ENCODE results near the gene EFHB. TPM values are rescaled to one million over a fixed set of nuclear protein-coding genes. Genes with fewer than 3 reads are reported as not detected.
A peak's percentile ranks its signal among the peaks of the same experiment; 100 is the strongest.
"Not testable (repeated sequence)": the region's sequence is repeated elsewhere in the genome, so short reads cannot be mapped to it uniquely, and the experiment has no call there.

Gene EFHB
- total RNA-seq, 1 donor from 2014 or later = 7.2 TPM

DNA sequence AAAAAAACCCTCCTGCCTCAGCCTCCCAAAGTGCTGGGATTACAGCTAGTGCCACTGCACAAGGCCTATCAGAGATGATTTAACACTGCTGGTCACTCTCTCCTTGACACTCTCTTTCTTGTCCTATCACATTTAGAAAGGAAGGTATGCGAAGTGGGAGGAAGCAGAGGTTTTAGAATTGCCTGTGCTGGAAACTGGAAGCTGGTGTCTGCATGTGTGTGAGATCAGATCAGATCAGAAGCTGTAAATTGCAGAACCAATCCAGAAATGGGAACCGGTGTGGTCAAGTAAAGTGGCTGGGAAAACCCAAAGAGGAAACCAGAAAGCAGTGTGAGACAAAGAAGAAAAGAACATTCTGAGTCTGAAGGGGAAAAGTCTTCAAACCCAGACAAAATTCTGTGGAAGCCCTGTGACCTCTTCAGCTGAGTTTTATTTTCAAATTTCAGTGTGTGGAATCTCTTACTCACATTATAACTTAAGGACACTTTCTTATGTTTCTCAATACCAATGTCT lies 2.8 kb downstream of the EFHB start:
- DNase-seq (ENCODE audit: low spot score) = peak; percentile 16

DNA sequence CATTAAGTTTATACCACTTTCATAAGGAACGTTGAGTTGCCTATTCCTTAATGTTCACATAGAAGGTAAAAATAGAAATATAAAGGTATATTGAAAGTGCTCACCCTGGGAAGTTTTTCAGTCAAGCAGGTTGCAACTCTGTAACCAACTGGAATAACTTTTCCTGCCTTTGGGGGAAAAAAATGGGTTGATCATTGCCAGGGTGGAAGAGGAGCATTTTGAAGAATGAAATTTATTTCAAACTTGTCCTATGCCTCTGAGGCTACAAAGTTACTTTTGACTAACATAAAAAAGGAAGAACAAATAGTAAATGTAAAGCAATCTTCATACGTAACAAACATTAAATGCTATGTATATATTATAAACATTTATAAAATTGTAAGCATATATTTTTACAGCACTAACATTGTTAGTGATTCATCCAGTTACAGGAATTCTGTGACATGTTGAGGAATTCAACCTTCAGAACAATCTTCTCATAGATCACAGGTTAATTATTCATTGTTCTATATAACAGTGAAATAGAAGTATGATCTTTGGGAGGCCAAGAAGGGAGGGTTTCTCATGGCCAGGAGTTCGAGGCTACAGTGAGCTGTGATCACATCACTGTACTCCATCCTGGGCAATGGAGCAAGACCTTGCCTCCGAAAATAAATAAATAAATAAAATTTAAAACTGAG lies 13.5 kb downstream of the EFHB start:
- DNase-seq (ENCODE audit: low spot score) = no peak

DNA sequence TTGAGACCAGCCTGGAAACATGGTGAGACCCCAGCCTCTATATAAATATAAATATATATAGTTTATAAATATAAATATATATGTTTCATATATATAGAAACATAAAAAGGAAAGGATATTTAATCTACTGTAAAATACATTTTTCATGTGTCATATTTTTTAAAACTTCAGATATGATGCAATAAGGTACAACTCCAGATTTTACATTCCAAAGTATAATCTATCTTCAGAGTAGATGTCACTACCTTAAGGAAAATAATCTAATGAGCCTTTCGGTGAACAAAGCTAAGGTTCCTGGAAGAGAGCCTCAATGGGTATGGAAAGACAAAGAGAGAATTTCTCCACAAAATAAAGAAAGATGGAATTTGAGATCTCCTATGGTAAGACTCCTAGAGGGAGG lies 16.9 kb downstream of the EFHB start:
- DNase-seq (ENCODE audit: low spot score) = no peak

DNA sequence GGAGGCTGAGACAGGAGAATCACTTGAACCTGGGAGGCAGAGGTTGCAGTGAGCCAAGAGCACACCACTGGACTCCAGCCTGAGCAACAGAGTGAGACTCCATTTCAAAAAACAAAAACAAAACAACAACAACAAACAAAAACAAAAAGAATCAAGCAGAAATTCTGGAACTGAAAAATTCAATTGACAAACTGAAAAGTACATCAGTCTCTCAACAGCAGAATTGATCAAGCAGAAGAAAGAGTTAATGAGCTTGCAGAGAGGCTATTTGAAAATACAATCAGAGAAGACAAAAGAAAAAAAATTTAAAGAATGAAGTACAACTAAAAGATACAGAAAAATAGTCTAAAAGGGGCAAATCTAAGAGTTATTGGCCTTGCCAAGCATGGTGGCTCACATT lies 22.6 kb downstream of the EFHB start:
- no peak for DNase-seq (ENCODE audit: low spot score)

DNA sequence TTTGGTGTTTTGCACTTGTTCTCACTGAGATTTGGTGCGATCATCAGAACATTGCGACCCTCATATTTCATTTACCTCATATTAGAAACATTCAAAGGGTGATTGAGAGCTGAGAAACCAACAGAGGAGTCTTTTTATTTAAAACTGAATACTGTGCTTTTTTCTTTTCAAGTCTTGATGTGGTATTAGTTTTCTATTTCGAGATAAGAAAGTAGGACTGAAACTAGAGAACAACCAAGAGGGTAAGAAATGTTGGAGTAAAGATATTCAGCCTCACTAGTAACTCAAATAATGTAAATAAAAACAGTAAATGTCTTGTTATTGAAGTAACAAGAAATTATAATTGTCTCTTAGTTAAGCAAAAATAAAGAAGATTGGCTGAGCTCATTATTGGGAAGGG lies 26.5 kb downstream of the EFHB start:
- no peak for DNase-seq (ENCODE audit: low spot score)

DNA sequence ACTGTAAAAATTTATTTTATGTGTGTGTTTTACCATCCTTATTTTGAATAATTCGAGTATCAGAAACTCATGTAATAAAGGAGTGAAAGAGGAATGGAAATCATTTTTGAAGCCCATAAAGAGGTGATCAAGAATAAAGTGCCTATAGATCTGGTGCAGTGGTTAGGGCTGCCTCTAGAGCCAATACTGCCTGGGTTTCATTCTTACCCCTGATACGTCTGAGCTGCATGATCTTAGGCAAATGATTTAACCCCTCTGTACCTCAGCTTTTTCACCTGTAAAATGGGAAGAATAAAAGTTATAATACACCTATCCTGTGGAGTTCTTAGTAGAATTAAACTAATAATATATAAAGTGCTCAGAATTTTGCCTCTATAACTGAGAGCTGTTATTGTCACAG lies 30.4 kb downstream of the EFHB start:
- DNase-seq (ENCODE audit: low spot score) = no peak

DNA sequence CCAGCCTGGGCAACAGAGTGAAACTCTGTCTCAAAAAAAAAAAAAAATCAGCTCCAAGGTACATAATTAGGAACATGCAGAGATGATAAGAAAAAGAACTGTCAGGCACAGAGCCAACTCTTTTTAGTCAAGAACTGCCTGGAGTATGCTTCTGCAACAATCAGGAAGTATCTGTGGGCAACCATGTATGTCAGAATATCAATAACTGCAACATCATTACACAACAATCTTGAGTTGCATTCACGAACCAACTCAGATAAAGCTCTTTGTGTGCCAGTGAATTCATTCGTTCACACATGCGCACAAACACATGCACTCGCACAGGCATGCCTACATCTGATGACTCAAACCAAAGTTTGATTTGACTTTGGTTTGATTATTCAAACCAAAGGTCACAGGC lies 32.1 kb downstream of the EFHB start:
- no peak for DNase-seq (ENCODE audit: low spot score)

DNA sequence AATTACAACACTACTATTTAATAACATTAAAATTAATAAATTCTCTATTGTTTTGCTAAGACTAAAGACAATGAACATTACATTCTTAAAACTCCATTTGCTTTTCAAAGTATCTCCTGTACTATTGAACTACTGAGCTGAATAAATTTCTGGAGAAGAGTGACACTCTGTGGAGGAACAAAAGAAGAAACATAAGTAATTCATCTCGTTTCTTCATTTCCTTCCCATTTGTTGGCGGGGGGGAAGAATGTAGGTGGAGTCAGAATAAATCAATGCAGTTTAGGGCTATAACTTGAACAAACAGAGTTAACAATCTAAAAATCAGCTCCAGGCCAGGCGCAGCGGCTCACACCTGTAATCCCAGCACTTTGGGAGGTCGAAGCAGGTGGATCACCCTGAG lies 32.7 kb downstream of the EFHB start:
- no peak for DNase-seq (ENCODE audit: low spot score)

DNA sequence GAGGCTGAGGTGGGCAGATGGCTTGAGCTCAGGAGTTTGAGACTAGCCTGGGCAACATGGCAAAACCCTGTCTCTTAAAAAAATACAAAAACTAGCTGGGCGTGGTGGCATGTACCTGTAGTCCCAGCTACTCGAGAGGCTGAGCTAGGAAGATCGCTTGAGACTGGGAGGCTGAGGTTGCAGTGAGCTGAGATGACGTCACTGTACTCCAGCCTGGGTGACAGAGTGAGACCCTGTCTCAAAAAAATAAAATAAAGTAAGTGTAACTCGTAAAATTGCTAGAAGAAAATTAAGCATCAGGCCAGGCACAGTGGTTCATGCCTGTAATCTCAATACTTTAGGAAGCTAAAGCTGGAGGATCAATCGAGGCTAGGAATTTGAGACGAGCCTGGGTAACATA lies 34.2 kb downstream of the EFHB start:
- not testable (repeated sequence) for DNase-seq (ENCODE audit: low spot score)

DNA sequence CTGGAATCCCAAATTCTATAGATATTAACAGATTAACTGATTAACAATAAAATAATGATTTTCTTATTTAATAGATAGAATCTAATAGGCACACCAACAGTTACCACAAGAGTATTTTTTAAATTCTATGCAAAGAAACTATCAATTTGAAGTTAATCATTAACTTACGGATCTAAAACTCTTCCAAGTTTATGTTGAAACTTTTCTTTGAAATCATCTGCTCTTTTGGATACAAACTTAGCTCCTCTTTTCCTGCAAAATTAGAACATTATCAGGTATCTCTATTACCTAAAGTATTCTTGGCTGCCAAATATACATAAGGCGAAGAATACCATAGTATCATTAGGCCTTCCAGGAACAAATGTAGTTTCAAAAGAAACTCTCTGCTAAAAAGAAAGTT lies 34.8 kb downstream of the EFHB start:
- DNase-seq (ENCODE audit: low spot score) = no peak

DNA sequence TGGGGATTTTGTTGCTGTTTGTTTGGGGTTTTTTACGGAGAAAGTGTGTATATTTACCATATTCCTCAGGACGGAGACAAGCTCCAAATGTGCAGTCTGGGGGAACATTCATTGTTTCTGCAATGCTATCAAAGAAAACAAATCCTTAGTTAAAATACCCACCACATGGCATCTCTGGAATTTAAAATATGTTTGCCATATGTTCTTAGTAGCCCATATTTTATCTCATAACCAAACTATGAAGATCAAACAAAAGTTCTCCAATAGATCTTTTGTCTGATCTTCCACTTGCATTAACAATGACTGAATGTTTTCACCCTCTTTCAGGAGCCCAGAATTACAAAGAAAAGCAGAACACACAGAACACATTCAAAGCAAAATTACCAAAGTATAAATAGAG lies 35.3 kb downstream of the EFHB start:
- no peak for DNase-seq (ENCODE audit: low spot score)

DNA sequence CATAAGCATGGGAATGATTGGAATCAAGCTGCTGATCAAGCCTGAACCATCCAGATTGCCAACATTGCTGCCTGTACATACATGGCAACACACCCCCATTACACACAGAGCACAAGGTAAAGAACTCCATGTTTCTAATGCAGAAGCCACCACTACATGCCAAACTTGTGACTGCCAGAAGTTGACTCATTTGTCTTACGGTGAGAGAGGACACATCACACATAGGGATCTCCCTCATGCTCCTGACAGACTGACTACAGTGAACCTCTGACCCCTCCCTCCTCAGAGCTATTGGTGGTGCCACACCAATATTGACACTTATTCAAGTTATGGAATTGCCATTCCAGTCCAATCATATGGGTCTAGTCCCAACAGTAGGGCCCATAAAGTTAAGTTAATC lies 42.3 kb downstream of the EFHB start:
- DNase-seq (ENCODE audit: low spot score) = no peak

DNA sequence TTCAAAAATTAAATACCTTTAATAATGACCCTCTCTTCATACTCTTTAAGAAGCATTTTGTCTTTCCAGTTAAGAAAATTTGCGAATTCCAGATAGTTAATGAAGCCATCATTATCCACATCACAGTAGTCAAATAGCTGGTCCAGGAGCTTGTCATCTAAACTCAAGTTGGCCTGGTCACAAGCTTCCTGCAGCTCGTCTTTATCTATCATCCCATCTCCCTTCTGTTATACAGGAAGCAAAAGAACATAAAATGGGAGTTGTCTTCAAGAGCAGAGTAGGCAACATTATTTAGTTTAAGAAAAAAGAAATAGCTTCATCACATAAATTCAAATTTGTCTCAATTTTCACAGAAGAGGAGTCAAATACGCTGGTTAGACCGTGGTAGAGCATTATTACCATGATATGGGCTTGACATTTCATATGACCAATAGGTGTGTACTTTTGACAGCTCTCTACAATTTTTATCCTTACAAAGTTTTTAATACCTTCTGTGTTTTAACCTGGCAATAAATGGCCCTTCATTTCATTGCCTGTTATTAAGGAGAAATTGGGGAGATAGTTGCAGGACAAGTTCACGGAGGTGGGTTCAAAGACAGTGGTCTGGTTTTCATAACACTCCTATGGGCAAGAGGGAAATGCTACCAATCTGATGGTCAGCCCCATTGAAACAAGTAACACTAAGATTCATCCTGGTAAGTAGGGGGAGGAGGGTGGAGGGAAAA lies 45.4 kb downstream of the EFHB start:
- DNase-seq (ENCODE audit: low spot score) = no peak

DNA sequence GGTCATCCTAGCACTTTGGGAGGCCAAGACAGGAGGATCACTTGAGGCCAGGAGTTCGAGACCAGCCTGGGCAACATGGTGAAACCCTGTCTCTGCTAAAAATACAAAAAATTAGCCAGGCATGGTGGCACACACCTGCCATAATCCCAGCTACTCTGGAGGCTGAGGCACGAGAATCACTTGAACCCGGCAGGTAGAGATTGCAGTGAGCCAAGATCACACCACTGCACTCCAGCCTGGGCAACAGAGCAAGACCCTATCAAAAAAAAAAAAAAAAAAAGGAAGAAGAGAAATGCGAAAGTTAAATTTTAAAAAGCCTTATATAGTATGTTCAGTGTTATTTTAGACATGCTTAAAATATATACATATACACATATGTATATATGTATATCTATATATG lies 46.9 kb downstream of the EFHB start:
- not testable (repeated sequence) for DNase-seq (ENCODE audit: low spot score)

DNA sequence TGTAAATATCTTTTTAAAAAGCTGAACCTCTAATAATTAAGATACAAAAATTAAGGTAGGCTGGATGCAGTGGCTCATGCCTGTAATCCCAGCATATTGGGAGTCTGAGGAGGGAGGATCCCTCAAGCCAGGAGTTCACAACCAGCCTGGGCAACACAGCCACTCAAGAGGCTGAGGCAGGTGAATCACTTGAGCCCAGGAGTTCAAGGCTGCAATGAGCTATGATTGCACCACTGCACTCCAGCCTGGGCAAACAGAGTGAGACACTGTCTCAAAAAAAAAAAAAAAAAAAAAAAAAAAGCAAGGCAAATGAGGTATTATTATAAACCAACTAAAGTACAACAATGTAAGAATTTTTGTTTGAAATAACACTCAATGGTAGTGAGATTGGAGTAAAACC lies 47.6 kb downstream of the EFHB start:
- no peak for DNase-seq (ENCODE audit: low spot score)

DNA sequence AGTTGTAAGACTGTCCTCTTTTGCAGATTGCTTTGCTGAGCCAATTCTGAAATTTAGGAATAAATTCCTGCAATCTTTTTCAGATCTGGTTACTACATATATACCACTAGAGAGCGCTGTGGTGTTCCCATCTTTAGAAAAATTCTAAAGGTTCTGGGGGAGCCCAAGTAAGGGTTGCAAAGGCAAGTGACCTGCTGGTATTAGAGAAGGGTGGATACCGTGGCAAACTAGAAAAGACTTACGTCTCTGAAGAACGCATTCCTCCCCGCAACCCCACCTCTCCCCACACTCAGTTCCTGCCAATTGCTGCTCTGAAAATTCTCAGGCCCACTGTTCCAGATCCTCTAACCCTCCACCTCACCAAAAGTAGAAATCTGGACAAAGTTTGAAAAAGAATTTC lies 48.5 kb downstream of the EFHB start:
- peak; percentile 24 for DNase-seq (ENCODE audit: low spot score)

DNA sequence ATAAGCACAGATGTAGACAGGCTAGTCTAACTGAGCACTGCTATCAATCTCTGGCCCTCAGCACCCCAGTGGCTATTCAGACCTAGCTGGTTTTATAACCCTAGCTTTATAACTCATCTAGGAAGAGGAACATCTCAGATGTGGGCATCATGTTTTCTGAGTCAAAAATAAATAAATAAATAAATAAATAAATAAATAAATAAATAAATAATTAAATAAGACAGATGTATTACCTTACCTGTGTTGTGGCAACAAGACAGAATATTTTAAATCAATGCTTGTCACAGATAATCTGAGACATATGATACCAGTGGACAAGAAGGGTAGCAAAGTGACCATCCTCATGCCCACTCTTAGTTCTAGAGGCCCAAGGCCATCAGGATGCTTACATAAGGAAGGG lies 52.2 kb downstream of the EFHB start:
- no peak for DNase-seq (ENCODE audit: low spot score)

DNA sequence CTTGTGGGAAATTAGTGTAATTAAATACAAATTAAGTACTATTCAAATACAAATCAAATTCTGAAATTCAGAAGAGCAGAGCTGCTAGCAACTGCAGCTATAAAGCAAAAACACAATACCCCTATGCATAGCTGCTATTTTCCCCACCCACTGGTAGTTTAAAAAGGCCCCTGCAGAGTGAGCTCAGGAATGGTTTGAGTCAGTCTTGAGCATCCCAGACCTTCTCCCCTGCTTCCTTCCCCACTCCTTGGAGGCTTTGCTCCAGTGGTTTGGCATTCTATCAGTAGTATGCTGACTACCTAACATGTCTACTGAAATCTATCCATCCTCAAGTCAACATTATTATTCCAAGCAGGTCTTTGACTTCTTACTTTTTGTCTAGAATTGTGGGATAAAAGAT lies 53.0 kb downstream of the EFHB start:
- DNase-seq (ENCODE audit: low spot score) = no peak

DNA sequence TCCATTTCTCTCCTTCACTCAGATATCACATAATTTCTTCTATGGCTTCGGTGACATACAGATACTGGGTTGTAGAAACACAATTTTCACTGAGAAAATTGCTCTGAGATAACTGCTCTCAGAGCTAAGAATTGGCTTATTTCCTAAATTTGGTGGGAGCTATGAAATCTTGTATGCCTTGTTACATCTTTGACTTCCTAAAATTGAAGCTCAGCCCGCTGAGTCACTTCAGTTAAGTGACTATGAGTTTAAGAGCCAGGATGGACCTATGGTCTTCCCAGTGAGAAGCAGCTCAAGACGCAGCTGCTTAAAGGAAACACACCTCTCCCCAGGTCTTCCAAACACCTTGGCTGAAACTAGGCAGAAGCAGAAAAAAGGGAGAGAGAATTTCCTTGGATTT lies 56.4 kb downstream of the EFHB start:
- no peak for DNase-seq (ENCODE audit: low spot score)

DNA sequence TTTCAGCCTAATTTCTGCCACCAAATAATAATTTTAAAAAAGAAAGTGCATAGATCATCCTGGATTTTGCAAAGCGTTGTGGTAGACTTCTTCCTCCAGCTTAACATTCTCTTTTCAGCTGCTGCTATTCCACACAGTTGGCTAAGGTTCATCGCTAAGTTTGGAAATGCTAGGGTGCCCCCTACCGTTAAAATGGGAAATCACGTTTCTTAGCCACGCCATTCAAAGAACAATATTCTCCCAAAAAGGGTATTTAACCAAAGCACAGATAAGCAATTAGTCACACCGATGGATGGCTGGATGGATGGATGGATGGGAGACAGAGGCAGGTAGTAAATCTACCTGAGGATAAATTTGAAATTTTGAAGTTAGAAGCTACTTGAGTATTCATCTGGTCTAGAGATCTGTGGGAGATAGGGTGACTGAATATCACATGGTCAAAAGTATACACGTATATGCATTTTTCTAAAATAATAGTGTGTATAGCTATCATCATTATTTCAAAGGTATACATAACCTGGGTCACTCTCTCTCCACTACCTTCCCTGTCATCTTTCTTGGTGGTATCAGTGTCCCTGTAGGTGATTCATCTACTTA lies 67.2 kb downstream of the EFHB start:
- peak; percentile 78 for DNase-seq (ENCODE audit: low spot score)

DNA sequence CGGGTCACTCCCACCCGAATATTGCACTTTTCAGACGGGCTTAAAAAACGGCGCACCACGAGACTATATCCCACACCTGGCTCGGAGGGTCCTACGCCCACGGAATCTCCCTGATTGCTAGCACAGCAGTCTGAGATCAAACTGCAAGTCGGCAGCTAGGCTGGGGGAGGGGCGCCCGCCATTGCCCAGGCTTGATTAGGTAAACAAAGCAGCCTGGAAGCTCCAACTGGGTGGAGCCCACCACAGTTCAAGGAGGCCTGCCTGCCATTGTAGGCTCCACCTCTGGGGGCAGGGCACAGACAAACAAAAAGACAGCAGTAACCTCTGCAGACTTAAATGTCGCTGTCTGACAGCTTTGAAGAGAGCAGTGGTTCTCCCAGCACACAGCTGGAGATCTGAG lies 78.7 kb downstream of the EFHB start:
- DNase-seq (ENCODE audit: low spot score) = not testable (repeated sequence)

DNA sequence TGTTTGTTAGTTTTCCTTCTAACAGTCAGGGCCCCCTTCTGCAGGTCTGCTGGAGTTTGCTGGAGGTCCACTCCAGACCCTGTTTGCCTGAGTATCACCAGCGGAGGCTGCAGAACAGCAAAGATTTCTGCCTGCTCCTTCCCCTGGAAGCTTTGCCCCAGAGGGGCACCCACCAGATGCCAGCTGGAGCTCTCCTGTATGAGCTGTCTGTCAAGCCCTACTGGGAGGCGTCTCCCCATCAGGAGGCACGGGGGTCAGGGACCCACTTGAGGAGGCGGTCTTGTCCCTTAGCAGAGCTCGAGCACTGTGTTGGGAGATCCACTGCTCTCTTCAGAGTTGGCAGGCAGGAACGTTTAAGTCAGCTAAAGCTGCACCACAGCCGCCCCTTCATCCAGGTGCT lies 87.4 kb downstream of the EFHB start:
- not testable (repeated sequence) for DNase-seq (ENCODE audit: low spot score)
